Measurements from ENCODE around the gene STX18. TPM values are rescaled to one million over a fixed set of nuclear protein-coding genes. Genes with fewer than 3 reads are reported as not detected.
"Not testable (repeated sequence)": the region's sequence is repeated elsewhere in the genome, so short reads cannot be mapped to it uniquely, and the experiment has no call there.

STX18 gene
- total and polyA plus RNA-seq, 5 experiments from 2014 or later: 20.0 to 24.9 (median 21.5) TPM

DNA sequence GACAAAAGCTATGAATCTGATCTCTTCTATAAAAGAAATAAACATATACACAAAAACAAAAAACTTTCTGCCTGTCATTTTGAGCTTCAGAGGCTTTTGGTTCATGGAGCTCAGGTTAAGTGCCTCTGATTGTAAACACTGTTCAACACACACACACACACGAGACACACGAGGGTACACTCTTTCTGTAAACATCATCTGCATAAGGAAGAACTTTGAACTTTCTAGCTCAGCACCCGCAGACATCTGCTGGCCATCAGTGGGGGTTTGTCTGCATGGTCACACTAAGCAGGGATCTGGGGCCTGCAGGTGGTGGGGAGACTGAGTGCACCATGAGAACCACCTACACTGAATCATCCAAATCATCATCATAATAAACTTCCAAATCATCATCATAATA lies 54.9 kb downstream of the STX18 start:
- Mint-ChIP-seq H3K36me3 (no peaks in the 10 kb centered on the region), H3K9me3 (no peaks in the 10 kb centered on the region), H3K27me3 (no peaks in the 10 kb centered on the region), H3K4me3 (no peak overlapping the region), H3K4me1 (peaks cover 2 to 19% (median 13%) of the 10 kb centered on the region in 4 donors), H3K27ac (no peak overlapping the region)
- DNase-seq (no peak), ATAC-seq (no peak)
- POLR2A ChIA-PET: no interaction called here

DNA sequence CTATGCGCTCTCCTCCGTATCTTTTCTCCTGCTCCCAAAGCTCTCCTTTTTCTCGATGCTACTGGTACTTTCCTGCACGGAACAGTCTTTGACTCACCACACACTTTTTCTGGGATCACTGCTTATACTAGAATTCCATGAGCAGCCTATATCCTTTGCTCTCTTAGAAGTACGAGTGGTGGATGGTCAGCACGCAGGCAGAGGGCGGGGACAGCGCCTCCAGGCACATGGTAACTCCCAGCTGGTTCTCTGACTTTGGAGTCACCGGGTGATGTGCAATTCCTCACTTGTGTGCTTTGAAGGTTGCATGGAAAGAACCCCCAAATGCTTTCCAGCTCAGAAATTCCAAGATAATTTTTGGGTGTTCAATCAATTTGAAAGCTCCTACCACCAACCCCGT lies 56.0 kb downstream of the STX18 start:
- no peak overlapping the region for H3K27ac Mint-ChIP-seq
- DNase-seq (no peak), ATAC-seq (no peak)
- POLR2A ChIA-PET: interaction anchor here (0.7 kb wide), 1 partner anchor 87 kb away, joined by 3 read pairs; no protein-coding TSS in a partner anchor
- no peaks in the 10 kb centered on the region for H3K9me3 Mint-ChIP-seq
- no peaks in the 10 kb centered on the region for H3K36me3 Mint-ChIP-seq
- H3K27me3 Mint-ChIP-seq: no peaks in the 10 kb centered on the region
- H3K4me1 Mint-ChIP-seq: peaks cover 0 to 24% (median 18%) of the 10 kb centered on the region in 4 donors
- no peak overlapping the region for H3K4me3 Mint-ChIP-seq

DNA sequence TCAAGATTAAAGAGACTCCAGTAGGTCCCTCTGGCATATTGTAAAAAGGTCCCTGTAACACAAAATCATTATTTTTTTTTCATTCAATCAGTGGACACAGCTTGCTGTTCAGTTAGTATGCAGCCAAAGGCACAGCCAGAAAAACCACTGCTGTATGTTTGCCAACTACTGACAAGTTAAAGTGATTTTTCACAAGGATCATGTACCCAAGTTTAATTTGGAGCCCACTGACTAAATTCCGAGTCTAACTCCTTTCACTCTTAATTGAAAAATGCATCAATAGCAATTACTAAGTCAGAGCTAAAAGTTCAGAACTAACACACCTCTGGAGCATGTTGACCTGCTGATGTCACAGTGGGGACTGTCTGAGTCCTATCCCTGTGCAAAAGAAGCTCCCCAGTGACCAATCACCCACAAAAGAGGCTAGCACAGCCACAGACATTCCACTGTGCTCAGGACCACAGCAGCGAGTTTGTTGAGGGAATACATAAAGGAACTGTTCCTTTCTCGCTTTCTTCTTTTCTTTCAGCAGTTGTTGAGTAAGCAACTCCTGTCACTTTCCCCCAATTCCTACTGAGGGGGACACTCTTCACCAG lies 60.4 kb downstream of the STX18 start:
- Mint-ChIP-seq H3K4me1 (peaks cover 0 to 34% (median 27%) of the 10 kb centered on the region in 4 donors), H3K9me3 (no peaks in the 10 kb centered on the region), H3K4me3 (no peak overlapping the region), H3K27me3 (no peaks in the 10 kb centered on the region), H3K36me3 (peaks cover 0 to 3% (median 0%) of the 10 kb centered on the region in 3 donors), H3K27ac (peak overlapping the region in 4 of 10 donors; percentile 11 to 65 (median 30))
- DNase-seq: no peak
- ATAC-seq: no peak
- POLR2A ChIA-PET: no interaction called here

GRCh38 chr4:4480685-4481398 lies 61.0 kb downstream of the STX18 start:
- no peak for DNase-seq
- no peaks in the 10 kb centered on the region for H3K9me3 Mint-ChIP-seq

DNA sequence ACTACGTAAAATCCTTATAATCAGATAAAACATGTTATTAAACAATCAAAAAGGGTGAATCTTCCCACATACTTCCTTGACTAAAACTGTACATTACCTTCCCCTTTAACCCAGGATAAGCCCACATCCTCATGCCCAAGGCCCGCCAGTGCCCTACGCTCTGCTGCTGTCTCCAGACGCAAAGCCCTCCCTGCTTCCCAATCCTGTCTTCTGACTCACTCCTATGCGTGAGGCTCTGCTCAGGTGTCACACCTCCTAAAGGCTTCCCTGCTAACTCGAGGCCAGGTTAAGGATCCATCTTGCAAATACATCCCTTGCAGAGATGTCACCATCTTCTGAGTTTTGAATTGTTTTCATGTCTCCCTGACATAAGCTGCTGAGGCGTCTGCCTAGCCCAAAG lies 61.6 kb downstream of the STX18 start:
- H3K4me3 Mint-ChIP-seq: peak overlapping the region in 1 of 10 donors; percentile 15

More at GRCh38 chr4:4480685-4481398, 61.0 kb downstream of the STX18 start:
- peaks cover 0 to 34% (median 27%) of the 10 kb centered on the region in 4 donors for H3K4me1 Mint-ChIP-seq
- no peak overlapping the region for H3K4me3 Mint-ChIP-seq
- peak overlapping the region in 1 of 10 donors; percentile 65 for H3K27ac Mint-ChIP-seq
- POLR2A ChIA-PET: no interaction called here
- peaks cover 0 to 3% (median 0%) of the 10 kb centered on the region in 3 donors for H3K36me3 Mint-ChIP-seq
- no peak for ATAC-seq
- H3K27me3 Mint-ChIP-seq: no peaks in the 10 kb centered on the region

GRCh38 chr4:4479366-4479765 lies 62.5 kb downstream of the STX18 start:
- Mint-ChIP-seq H3K4me3 (no peak overlapping the region), H3K9me3 (no peaks in the 10 kb centered on the region), H3K4me1 (peaks cover 0 to 37% (median 27%) of the 10 kb centered on the region in 4 donors), H3K27ac (no peak overlapping the region), H3K27me3 (no peaks in the 10 kb centered on the region), H3K36me3 (peaks cover 0 to 3% (median 0%) of the 10 kb centered on the region in 3 donors)
- DNase-seq: no peak
- ATAC-seq: no peak
- POLR2A ChIA-PET: no interaction called here

More for the DNA sequence above, 61.6 kb downstream of the STX18 start:
- DNase-seq: no peak
- POLR2A ChIA-PET: no interaction called here
- Mint-ChIP-seq H3K4me1 (peaks cover 0 to 34% (median 26%) of the 10 kb centered on the region in 4 donors), H3K27me3 (no peaks in the 10 kb centered on the region), H3K9me3 (no peaks in the 10 kb centered on the region), H3K27ac (peak overlapping the region in 1 of 10 donors; percentile 44), H3K36me3 (peaks cover 0 to 3% (median 0%) of the 10 kb centered on the region in 3 donors)
- no peak for ATAC-seq

DNA sequence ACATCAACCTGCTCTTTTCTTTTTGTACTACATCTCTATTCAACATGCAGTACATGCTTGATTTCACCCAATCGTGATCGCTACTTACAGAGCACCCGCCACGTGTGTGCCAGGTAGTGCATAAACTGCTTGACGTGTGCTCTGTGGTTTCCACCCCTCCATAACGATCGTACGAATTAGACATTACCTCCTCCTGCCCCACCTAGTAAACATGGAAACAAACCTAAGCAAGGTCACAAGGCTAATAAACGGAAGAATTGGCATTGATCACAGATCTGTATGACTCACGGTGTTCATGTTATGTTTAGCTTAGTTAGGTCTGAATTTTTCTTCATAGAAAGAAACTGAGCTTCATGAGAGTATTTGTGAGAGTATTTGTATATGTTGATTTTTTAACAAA lies 64.1 kb downstream of the STX18 start:
- peaks cover 2 to 34% (median 27%) of the 10 kb centered on the region in 4 donors for H3K4me1 Mint-ChIP-seq
- no peak overlapping the region for H3K4me3 Mint-ChIP-seq
- peaks cover 0 to 6% (median 0%) of the 10 kb centered on the region in 3 donors for H3K36me3 Mint-ChIP-seq
- ATAC-seq (no peak), DNase-seq (no peak)
- POLR2A ChIA-PET: no interaction called here
- no peaks in the 10 kb centered on the region for H3K9me3 Mint-ChIP-seq
- H3K27ac Mint-ChIP-seq: no peak overlapping the region
- no peaks in the 10 kb centered on the region for H3K27me3 Mint-ChIP-seq

DNA sequence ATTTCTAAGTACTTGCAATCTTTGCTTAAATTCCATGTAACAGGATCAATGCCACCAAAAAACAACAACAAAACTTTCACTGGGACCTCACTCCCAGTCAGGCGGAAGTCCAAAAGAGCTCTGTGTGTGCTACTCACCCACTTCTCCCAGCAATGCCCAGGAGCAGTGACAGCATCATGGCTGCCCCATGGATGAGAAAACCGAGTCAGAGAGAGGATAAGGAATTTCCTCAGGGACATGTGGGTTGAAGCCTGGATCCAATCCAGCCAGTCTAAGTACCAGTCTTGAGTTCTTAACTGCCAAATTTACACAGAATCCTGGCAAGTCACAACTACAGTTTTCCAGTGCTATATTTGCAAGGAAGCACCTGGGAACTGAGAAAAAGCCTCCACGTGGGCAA lies 64.5 kb downstream of the STX18 start:
- H3K4me1 Mint-ChIP-seq: peaks cover 2 to 30% (median 26%) of the 10 kb centered on the region in 4 donors
- H3K27me3 Mint-ChIP-seq: no peaks in the 10 kb centered on the region
- POLR2A ChIA-PET: no interaction called here
- ATAC-seq: no peak
- no peaks in the 10 kb centered on the region for H3K9me3 Mint-ChIP-seq
- DNase-seq: no peak
- H3K27ac Mint-ChIP-seq: no peak overlapping the region
- H3K36me3 Mint-ChIP-seq: peaks cover 0 to 6% (median 0%) of the 10 kb centered on the region in 3 donors
- no peak overlapping the region for H3K4me3 Mint-ChIP-seq

GRCh38 chr4:4474476-4474875 lies 67.4 kb downstream of the STX18 start:
- no peak overlapping the region for H3K4me3 Mint-ChIP-seq
- DNase-seq (no peak), ATAC-seq (no peak)
- H3K36me3 Mint-ChIP-seq: peaks cover 4 to 24% (median 4%) of the 10 kb centered on the region in 3 donors
- H3K27ac Mint-ChIP-seq: no peak overlapping the region
- POLR2A ChIA-PET: no interaction called here
- no peaks in the 10 kb centered on the region for H3K9me3 Mint-ChIP-seq
- H3K27me3 Mint-ChIP-seq: no peaks in the 10 kb centered on the region
- H3K4me1 Mint-ChIP-seq: peaks cover 2 to 18% (median 10%) of the 10 kb centered on the region in 4 donors

GRCh38 chr4:4472344-4472958 lies 69.4 kb downstream of the STX18 start:
- H3K27me3 Mint-ChIP-seq: no peaks in the 10 kb centered on the region
- ATAC-seq (no peak), DNase-seq (no peak)
- peaks cover 2 to 11% (median 8%) of the 10 kb centered on the region in 4 donors for H3K4me1 Mint-ChIP-seq
- no peak overlapping the region for H3K27ac Mint-ChIP-seq
- no peak overlapping the region for H3K4me3 Mint-ChIP-seq
- POLR2A ChIA-PET: no interaction called here
- peaks cover 9 to 41% (median 17%) of the 10 kb centered on the region in 3 donors for H3K36me3 Mint-ChIP-seq
- H3K9me3 Mint-ChIP-seq: no peaks in the 10 kb centered on the region

DNA sequence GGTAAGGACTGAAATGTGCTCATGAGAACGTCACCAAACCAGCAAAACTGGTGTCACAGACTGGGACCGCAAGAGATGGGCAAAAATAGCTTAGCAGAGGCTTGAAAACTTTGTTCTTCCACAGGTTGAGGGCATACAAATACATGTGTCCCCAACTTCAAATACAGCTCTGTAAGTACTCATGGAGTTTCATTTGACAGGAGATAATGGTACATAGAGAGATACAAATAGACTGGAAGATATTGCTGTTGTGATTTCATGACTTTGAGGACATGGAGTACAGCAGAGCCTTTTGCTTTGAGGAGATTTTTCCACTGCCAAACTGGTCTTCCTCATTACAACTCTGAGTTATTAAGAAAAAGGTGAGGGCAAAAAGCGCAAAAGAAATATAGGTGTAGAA lies 70.7 kb downstream of the STX18 start:
- Mint-ChIP-seq H3K36me3 (peaks cover 20 to 53% (median 30%) of the 10 kb centered on the region in 3 donors), H3K9me3 (peaks cover 0 to 5% (median 0%) of the 10 kb centered on the region in 9 donors), H3K4me1 (peaks cover 5 to 16% (median 11%) of the 10 kb centered on the region in 4 donors), H3K27me3 (no peaks in the 10 kb centered on the region), H3K4me3 (no peak overlapping the region), H3K27ac (no peak overlapping the region)
- ATAC-seq (no peak), DNase-seq (no peak)
- POLR2A ChIA-PET: no interaction called here

DNA sequence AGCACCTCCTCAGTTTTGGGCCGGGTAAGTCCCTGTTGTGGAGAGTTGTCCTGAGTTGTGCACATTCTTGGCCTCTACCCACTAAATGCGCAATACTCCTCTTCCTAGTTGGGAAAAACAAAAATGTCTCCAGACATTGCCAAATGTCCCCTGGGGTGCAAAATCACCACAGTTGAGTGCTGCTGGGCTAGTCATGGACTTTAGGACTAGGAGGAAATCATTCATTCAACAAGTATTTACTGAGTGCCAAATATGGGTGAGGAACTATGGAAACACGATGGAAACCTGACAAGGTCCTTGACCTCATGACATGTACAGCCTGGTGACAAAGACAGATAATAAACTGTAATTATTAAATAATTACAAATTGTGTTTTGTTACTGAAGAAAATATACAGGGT lies 71.6 kb downstream of the STX18 start:
- Mint-ChIP-seq H3K27ac (no peak overlapping the region), H3K4me3 (no peak overlapping the region)
- no peak for DNase-seq

DNA sequence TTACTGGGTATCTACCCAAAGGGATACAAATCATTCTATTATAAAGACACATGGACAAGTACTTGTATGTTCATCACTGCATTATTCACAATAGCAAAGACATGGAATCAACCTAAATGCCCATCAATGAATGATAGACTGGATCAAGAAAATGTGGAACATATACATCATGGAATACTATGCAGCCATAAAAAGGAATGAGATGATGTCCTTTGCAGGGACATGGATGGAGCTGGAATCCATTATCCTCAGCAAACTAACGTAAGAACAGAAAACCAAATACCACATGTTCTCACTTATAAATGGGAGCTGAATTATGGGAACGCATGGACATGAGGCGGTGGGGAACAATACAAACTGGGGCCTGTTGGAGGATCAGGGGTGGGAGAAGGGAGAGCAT lies 76.6 kb downstream of the STX18 start:
- Mint-ChIP-seq H3K27ac (peak overlapping the region in 4 of 10 donors; percentile 20 to 87 (median 60)), H3K4me1 (peaks cover 25 to 37% (median 30%) of the 10 kb centered on the region in 4 donors), H3K36me3 (peaks cover 36 to 61% (median 47%) of the 10 kb centered on the region in 3 donors), H3K9me3 (peaks cover 0 to 19% (median 5%) of the 10 kb centered on the region in 9 donors)
- H3K4me3 Mint-ChIP-seq, DNase-seq, ATAC-seq, H3K27me3 Mint-ChIP-seq, POLR2A ChIA-PET: not testable (repeated sequence)

More for the DNA sequence above, 71.6 kb downstream of the STX18 start:
- ATAC-seq: no peak
- POLR2A ChIA-PET: no interaction called here
- H3K36me3 Mint-ChIP-seq: peaks cover 30 to 63% (median 39%) of the 10 kb centered on the region in 3 donors
- peaks cover 0 to 15% (median 3%) of the 10 kb centered on the region in 9 donors for H3K9me3 Mint-ChIP-seq
- no peaks in the 10 kb centered on the region for H3K27me3 Mint-ChIP-seq
- peaks cover 7 to 22% (median 13%) of the 10 kb centered on the region in 4 donors for H3K4me1 Mint-ChIP-seq

Data from naive thymus-derived CD8-positive, alpha-beta T cell (primary cell).